Stimulated activated naive B cell treated with anti-CD40 and anti-IgM and Interleukin-4, amounts not matched to agents 10 μg/mL and 1 μg/mL and 100 μg/mL, for 72 hours (primary cell): ENCODE data around the gene SLC26A2.

Source experiments
- ATAC-seq, 2 donors: fragments of 150-1000 bp; cut with Tn5 transposase; replicated peaks; 2 replicates each; pipeline ENCODE4 v1.10.0; 2021; ENCODE audit warnings: moderate library complexity in 1 of 2
- DNase-seq: peaks from one replicate; pipeline ENCODE4 v3.0.0; 2021
- H3K27ac Mint-ChIP-seq: one replicate; pipeline ENCODE4 v1.8.0; 2022; ENCODE audit warnings: mild to moderate bottlenecking, mixed read lengths
- H3K27me3 Mint-ChIP-seq, 2 donors: one replicate each; pipeline ENCODE4 v1.8.0; 2022; ENCODE audit warnings: mixed read lengths in 2 of 2
- H3K36me3 Mint-ChIP-seq, 2 donors: one replicate each; pipeline ENCODE4 v1.8.0; 2022; ENCODE audit warnings: mixed read lengths in 2 of 2, mild to moderate bottlenecking in 1 of 2
- H3K4me1 Mint-ChIP-seq, 2 donors: one replicate each; pipeline ENCODE4 v1.8.0; 2022; ENCODE audit warnings: mixed read lengths in 2 of 2, mild to moderate bottlenecking in 1 of 2
- H3K4me3 Mint-ChIP-seq, 2 donors: one replicate each; pipeline ENCODE4 v1.8.0; 2022; ENCODE audit warnings: mild to moderate bottlenecking in 2 of 2, mixed read lengths in 2 of 2, moderate library complexity in 1 of 2
- H3K9me3 Mint-ChIP-seq, 2 donors: one replicate each; pipeline ENCODE4 v1.8.0; 2022; ENCODE audit warnings: mixed read lengths in 2 of 2, mild to moderate bottlenecking in 1 of 2

The SLC26A2 gene

DNA sequence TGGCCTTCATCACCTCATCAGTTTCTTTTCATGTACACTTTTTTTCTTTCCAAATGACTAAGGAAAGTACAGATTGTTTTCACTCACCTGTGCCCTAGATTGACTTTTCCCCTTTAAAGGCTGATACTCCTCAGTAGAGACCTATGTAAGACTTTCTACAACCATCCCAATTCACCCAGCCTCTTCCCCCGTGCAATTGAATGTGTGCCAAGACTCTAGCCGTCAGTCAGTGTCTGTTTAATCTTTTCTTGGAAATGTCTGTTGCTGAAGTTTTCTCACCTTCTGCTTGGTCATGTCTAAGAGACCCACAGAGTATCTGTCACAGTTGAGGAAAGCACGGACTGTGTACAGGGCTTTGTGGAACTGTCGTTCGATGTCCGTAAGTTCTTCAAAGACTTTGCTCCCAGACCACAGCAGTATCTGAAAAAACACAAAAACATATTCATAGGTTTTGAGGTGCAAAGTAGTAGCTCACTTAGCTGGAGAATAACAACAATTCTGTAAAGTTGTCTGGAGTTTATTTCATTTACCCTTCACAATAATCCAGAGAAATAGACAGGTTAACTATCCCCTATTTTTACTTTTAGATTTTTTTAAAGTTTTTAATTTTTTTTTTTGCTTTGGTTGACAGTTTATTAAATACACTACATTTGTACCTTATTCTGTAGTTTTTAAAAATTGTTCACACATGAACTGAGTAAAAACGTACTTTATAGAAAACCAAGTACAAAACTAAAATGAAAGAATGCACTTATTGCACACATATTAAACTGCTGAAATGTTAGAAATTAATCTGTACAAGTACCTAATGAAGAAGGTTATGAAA is 29.6 kb upstream of the SLC26A2 start:
- Mint-ChIP-seq H3K36me3 (no peaks in the 10 kb centered on the region), H3K27ac (no peak overlapping the region), H3K27me3 (peaks cover 15 to 44% of the 10 kb centered on the region in 2 donors), H3K9me3 (no peaks in the 10 kb centered on the region), H3K4me3 (no peak overlapping the region), H3K4me1 (no peaks in the 10 kb centered on the region)
- DNase-seq, result no peak
- ATAC-seq, result no peak

- Mint-ChIP-seq H3K4me3 (no peak overlapping the region), H3K9me3 (no peaks in the 10 kb centered on the region), H3K36me3 (no peaks in the 10 kb centered on the region), H3K27me3 (peaks cover 15 to 47% of the 10 kb centered on the region in 2 donors), H3K4me1 (no peaks in the 10 kb centered on the region), H3K27ac (no peak overlapping the region)
- ATAC-seq (no peak), DNase-seq (no peak)
Measured at GRCh38 chr5:149931992-149932436, 28.5 kb upstream of the SLC26A2 start.

DNA sequence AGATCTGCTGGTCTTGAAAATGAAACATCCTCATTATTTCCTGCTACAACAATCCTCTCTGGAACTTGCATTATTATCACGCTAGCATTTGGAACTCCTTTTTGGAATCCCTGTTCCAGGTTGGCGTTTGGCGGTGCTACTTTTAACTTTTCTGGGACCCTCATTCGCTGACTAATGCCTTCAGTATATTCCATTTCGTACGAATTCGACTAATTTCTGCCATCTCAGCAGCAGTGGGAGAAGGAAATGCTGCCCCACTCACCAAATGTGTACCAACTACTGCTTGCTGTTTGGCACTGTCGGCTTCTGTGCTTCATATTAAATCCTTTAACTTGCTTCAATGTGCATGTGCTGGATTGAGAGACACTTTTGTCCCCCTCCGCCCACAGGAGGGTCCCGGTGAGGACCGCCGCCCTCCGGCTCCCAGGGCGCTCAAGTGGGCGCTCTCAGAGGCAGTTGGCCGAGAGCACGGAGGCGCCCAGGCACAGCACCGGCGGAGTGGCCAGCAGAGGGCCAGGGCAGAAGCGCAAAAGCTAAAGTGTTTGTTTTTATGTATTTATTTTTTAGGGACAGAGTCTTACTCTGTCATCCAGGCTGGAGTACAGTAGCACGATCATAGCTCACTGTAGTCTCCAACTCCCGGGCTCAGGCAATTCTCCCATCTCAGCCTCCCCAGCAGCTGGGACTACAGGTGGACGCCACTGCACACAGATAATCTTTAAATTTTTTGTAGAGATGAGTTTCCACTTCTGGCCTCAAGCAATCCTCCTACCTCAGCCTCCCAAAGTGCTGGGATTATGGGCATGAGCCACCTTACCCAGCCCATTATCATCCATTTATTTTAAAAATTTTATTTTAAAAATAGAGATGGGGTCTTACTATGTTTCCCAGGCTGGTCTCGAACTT is 27.9 kb upstream of the SLC26A2 start:
- H3K4me3 Mint-ChIP-seq, result no peak overlapping the region

DNA sequence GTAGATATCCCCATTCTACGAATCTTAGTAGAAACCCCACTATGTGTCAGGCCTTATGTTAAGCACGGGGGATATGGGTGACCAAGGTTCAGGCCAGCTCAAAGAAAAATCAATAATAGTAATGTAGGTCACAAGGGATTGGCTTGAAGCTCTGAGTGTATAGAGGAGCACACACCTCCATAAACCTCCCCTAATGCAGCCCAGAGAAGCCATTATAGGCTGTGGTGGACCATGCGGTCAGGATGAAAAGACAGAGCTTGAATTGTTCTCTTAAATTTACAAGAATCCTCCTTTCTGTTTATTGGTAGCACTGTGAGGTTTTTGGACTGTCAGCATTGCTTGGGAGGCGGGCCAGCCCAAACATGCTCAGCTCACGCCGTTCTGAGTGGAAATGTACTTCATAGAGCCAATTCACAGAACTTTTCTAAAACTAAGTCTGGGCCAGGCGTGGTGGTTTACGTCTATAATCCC is 25.1 kb upstream of the SLC26A2 start:
- no peak for ATAC-seq
- H3K4me3 Mint-ChIP-seq, result no peak overlapping the region

More for the DNA sequence above, 27.9 kb upstream of the SLC26A2 start:
- no peak for ATAC-seq
- Mint-ChIP-seq H3K27me3 (peaks cover 15 to 47% of the 10 kb centered on the region in 2 donors), H3K4me1 (no peaks in the 10 kb centered on the region), H3K27ac (no peak overlapping the region), H3K9me3 (no peaks in the 10 kb centered on the region), H3K36me3 (no peaks in the 10 kb centered on the region)
- DNase-seq, result no peak

GRCh38 chr5:149936044-149936699 is 24.4 kb upstream of the SLC26A2 start:
- Mint-ChIP-seq H3K9me3 (no peaks in the 10 kb centered on the region), H3K36me3 (no peaks in the 10 kb centered on the region), H3K27ac (no peak overlapping the region), H3K4me3 (no peak overlapping the region), H3K27me3 (peaks cover 15 to 36% of the 10 kb centered on the region in 2 donors), H3K4me1 (no peaks in the 10 kb centered on the region)
- ATAC-seq, result no peak
- DNase-seq, result no peak

More for the DNA sequence above, 25.1 kb upstream of the SLC26A2 start:
- H3K9me3 Mint-ChIP-seq, result no peaks in the 10 kb centered on the region
- peaks cover 15 to 36% of the 10 kb centered on the region in 2 donors for H3K27me3 Mint-ChIP-seq
- no peaks in the 10 kb centered on the region for H3K36me3 Mint-ChIP-seq
- no peak overlapping the region for H3K27ac Mint-ChIP-seq
- no peak for DNase-seq
- H3K4me1 Mint-ChIP-seq, result no peaks in the 10 kb centered on the region

DNA sequence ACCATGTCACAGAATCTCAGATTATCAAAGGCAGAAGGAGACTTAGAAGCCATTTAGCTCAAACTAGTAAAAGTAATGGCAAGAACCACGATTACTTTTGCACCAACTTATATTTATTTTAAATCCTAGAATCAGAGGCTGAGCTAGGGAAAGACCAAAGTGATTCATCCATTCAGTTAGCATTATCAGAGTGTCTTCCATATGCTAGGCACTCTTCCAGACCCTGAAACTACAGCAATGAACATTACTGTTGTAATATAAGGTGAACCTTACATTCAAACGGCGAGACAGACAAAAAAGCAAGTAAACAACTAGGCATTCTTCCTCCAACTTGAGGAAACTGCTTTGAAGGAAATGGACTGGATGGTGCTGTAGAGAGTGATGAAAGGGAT is 23.9 kb upstream of the SLC26A2 start:
- Mint-ChIP-seq H3K27ac (no peak overlapping the region), H3K4me1 (no peaks in the 10 kb centered on the region), H3K36me3 (no peaks in the 10 kb centered on the region), H3K9me3 (no peaks in the 10 kb centered on the region), H3K4me3 (no peak overlapping the region), H3K27me3 (peaks cover 12 to 34% of the 10 kb centered on the region in 2 donors)
- ATAC-seq, result no peak
- no peak for DNase-seq

DNA sequence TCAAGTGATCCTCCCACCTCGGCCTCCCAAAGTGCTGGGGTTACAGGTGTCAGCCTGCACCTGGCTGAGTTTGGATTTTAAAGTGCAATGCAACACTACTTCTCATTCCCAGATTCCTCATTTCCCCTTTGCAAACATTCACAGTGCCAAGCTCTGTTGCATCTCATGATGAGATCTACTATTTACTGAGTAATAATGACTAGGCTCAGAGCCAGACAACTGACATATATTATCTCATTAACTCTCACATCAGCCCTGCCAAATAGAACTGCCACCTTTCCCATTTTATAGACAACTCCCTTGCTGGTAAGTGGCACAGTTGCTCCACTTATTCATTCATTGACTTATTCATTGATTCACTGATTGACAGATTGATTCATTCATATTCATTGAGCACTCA is 22.9 kb upstream of the SLC26A2 start:
- ATAC-seq (no peak), DNase-seq (no peak)
- Mint-ChIP-seq H3K36me3 (no peaks in the 10 kb centered on the region), H3K9me3 (no peaks in the 10 kb centered on the region), H3K4me1 (no peaks in the 10 kb centered on the region), H3K27ac (no peak overlapping the region), H3K27me3 (peaks cover 6 to 32% of the 10 kb centered on the region in 2 donors), H3K4me3 (no peak overlapping the region)

- H3K27ac Mint-ChIP-seq, result no peak overlapping the region
- H3K4me3 Mint-ChIP-seq, result no peak overlapping the region
- ATAC-seq (no peak), DNase-seq (no peak)
- H3K27me3 Mint-ChIP-seq, result peaks cover 6 to 32% of the 10 kb centered on the region in 2 donors
- H3K9me3 Mint-ChIP-seq, result no peaks in the 10 kb centered on the region
- H3K36me3 Mint-ChIP-seq, result no peaks in the 10 kb centered on the region
- H3K4me1 Mint-ChIP-seq, result no peaks in the 10 kb centered on the region
Measured at GRCh38 chr5:149938279-149938678, 22.3 kb upstream of the SLC26A2 start.

DNA sequence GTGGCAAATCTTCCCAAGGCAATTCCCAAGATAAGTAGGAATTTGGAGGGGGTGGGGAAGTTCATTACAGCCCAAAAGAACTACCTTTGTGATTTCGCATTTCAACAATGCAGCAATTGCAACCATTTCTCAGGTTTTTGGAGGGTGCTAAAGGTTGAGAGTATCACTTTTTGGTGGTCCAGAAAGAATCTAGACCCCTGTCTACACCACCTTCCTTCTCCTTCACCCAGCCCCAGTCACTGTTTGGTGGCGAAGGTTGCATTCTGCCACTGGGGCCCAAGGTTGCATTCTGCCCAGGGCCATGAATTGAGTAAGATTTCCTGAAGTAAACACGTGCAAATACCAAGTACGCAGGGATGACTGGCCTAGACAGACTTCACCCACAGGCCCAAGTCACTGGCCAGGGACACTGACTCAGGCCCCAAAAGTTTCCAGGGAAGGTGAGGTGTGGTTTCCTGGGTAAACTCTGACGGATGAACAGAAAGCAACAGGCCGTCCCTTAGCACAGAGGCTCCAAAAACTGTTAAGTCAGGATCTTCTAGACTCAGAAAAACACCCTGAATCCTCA is 21.7 kb upstream of the SLC26A2 start:
- Mint-ChIP-seq H3K4me3 (no peak overlapping the region), H3K27ac (no peak overlapping the region), H3K4me1 (no peaks in the 10 kb centered on the region), H3K9me3 (no peaks in the 10 kb centered on the region), H3K36me3 (no peaks in the 10 kb centered on the region), H3K27me3 (peaks cover 6 to 27% of the 10 kb centered on the region in 2 donors)
- ATAC-seq (no peak), DNase-seq (no peak)

- ATAC-seq (no peak), DNase-seq (no peak)
- Mint-ChIP-seq H3K36me3 (no peaks in the 10 kb centered on the region), H3K9me3 (no peaks in the 10 kb centered on the region), H3K27me3 (peaks cover 3 to 28% of the 10 kb centered on the region in 2 donors), H3K4me3 (no peak overlapping the region), H3K27ac (no peak overlapping the region), H3K4me1 (no peaks in the 10 kb centered on the region)
Measured at GRCh38 chr5:149939546-149939945, 21.0 kb upstream of the SLC26A2 start.

GRCh38 chr5:149940077-149940574 is 20.4 kb upstream of the SLC26A2 start:
- Mint-ChIP-seq H3K4me1 (no peaks in the 10 kb centered on the region), H3K27me3 (peaks cover 0 to 26% of the 10 kb centered on the region in 2 donors), H3K27ac (no peak overlapping the region), H3K4me3 (no peak overlapping the region), H3K36me3 (no peaks in the 10 kb centered on the region), H3K9me3 (no peaks in the 10 kb centered on the region)
- ATAC-seq (no peak), DNase-seq (no peak)

DNA sequence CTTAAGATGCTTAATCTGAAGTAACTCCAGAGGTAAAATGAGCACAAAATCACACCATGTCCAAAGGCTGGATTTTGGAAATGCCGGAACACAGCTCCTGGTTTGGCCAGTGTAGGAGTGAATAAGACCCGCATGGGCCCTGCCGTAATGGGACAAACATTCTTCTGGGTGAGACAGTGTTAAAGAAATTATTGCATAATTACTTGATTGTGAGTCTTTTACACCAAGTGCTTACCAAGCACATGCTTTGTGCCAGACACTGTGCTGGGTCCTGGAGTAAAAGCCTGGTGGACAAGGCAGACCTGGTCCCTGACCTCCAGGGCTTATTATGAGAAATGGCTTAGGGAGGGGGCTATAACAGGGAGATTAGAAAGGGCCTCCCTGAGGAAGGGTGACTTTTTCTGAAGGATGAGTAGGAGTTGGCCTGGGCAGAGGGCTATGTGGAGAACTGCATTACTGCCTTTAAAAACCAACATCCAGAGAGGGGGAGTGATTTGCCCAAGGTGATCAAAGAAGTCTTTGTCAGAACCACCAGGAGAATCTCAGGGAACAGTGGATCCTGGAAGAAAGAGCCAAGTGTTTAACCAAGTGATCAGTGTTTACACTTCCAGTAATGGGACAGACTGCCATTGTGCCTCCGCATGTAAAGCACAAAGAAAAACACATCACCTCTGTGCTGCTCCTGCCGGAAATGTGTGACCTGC is 19.5 kb upstream of the SLC26A2 start:
- Mint-ChIP-seq H3K27me3 (peaks cover 0 to 19% of the 10 kb centered on the region in 2 donors), H3K27ac (no peak overlapping the region), H3K9me3 (no peaks in the 10 kb centered on the region), H3K4me1 (no peaks in the 10 kb centered on the region), H3K4me3 (no peak overlapping the region), H3K36me3 (no peaks in the 10 kb centered on the region)
- ATAC-seq, result no peak
- DNase-seq, result no peak

- DNase-seq (no peak), ATAC-seq (no peak)
- H3K36me3 Mint-ChIP-seq, result no peaks in the 10 kb centered on the region
- H3K9me3 Mint-ChIP-seq, result no peaks in the 10 kb centered on the region
- H3K4me3 Mint-ChIP-seq, result no peak overlapping the region
- H3K4me1 Mint-ChIP-seq, result no peaks in the 10 kb centered on the region
- H3K27ac Mint-ChIP-seq, result no peak overlapping the region
- H3K27me3 Mint-ChIP-seq, result peaks cover 0 to 17% of the 10 kb centered on the region in 2 donors
Measured at GRCh38 chr5:149941795-149942194, 18.8 kb upstream of the SLC26A2 start.
